ENCODE data around the gene FNDC4. TPM values are rescaled to one million over a fixed set of nuclear protein-coding genes. Genes with fewer than 3 reads are reported as not detected.
A peak's percentile ranks its signal among the peaks of the same experiment; 100 is the strongest.

The FNDC4 gene
- polyA plus RNA-seq, 1 donor: 7.5 TPM

DNA sequence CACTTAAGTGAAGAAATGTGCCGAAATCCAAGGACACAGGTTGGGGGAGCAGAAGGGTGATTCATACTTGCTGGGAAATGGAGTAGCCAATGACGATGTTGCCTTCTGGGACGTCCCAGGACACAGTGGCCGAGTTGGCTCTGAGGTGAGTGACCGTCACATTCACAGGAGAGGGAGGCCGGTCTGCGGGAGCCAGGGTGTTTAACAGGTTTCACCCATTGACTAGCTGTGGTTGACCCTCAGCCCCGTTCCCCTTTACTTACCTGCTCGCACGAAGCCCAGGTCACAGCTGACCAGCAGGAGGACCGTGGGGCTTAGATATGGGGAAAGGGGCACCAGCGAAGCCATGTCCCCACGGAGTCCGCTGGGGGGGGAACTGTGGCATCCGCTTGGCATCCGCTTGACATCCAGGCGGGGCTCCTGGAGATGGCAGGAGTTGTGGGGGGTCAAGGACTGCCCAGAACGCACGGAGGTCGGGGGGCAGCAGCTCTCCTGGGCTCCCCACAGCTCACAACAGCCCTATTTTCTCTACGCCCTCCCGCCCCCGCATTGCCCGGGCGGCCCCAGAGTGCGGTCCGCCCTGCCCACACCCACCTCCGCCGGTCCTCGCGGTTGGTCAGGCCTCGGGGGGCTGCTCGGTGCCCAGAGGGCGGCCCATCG lies 586 bp downstream of the FNDC4 start:
- no peak for DNase-seq (ENCODE audit: low read depth)

DNA sequence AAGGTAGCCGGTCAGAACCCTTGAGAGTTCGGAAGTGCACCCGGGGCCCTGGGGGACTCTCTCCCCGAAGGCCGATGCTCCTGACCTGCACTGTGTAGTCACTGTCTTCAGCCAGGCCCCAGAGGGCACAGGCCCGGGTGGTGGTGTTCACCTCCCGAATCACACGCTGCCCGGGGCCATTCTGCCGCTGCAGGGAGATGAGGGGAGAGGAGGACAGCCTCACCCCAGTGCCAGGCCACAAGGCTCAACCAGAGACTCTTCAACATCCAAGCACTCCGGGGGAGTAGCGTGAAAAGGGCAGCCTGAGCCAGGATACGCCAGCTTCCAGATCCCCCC lies 1.1 kb downstream of the FNDC4 start:
- no peak for DNase-seq (ENCODE audit: low read depth)

DNA sequence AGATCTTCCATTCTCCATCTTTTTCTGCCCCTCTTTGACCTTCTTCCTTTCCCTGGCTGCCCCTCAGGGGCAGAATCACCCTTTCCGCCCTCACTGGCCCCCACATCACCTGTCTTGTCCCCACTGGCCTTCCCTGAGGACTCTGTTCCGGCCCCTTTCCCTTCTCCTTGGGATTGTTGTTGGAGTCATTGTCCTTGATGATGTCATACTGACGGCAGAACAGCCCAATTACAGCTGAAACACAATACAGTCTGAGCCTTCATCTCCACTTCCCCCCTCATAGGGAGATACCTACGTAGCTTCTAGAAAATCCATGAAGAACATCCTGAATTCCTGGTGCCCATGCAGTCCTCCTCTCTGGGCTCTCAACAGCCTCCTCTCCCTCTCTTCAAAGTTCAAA lies 2.4 kb downstream of the FNDC4 start:
- no peak for DNase-seq (ENCODE audit: low read depth)

DNA sequence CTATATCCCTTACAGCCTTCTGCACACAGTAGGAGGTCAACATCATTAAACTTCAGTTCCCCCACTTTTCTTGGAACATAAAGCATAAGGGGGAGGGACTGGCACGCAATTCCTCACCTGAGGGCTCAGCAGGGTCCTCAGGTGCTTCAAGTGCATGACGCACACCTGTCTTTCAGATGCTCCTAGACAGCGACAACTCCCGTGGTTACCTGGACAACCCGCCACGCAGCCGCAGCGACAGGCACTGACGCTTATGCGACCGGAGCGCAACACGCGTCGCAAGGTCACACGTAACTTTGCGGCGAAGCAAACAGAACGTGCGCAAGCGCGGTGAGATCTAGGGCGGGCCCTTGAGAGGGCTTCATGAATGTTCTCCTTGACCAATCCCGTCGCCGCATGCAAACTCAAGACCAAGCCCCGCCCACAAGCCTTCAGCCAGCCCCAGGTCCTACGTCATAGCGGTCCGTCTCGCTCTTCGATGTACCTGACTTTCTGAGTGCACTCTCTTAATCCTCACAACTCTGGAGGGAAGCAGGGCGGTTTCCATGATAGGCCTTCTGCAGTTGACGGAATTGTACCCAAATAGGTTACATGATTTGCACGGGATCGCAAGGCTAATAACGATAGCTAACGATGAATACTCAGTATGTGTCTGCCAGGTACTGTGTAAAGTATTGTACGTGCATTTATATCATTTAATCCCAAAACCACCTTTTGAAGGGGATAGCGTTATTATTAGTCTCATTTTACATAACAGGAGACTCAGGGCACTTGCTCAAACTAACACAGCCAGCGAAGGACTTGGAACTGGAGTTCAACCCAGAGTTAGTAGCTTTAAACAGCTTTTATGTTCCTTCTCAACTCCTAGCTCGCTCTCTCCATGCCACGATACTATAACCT lies 5.3 kb downstream of the FNDC4 start, which contains the start of gene IFT172:
IFT172 (minus strand) TSS at position 246 of the 900 bp plus-strand sequence; CDS start at position 156, 90 bp downstream.
- peak; percentile 94 for DNase-seq (ENCODE audit: low read depth)

DNA sequence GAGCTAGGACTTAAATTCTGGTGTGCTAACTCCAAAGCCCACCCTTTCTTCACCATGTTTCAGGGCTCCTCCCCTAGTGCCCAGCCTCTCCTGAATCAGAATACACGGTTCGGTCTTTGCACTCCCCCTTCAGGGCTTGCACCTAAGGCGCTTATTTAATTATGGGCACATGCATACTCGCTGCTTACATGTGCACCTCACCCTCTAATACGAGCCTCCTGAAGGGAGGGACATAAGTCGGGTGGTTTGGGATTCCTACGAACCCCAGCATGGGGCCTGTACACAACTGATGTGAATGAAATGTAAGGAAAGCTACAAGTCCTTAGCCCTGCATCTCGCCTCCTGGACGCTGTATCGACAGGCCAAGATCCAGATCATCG lies 5.9 kb downstream of the FNDC4 start:
- no peak for DNase-seq (ENCODE audit: low read depth)

DNA sequence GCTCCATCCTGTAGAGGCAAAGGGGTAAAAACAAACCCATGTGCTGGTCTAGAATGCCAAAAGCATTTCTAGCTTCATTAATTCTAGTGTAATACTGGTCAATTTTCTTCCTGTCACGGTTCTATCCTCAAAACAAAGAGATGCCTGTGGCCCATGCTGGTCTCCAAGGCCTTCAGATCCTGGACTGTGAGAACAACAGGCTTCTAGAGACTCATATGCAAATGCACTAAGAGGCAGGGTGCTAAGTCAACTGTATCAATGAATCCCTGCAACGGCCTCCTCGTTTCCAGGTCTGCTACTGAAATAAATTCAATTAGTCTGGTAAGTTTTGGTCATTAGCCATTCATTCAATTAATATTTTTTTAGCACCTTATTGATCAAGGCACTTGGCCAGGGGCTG lies 9.5 kb downstream of the FNDC4 start:
- DNase-seq (ENCODE audit: low read depth): no peak

DNA sequence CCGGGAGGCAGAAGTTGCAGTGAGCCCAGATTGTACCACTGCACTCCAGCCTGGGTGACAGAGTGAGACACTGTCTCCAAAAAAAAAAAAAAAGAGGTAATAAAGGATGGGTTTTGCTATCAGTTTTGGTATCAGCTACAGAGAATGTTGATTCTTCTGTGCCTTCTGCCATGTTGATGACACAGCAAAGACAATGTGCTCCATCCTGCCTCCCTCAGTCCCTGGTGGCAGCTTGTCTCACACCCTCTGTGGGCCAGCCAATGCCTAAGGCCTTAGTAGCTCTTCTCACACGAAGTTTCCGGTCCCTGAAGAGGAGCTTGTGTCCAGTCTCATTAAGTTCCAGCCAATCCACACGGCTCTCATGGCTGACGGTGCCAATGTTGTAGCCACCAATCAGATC lies 23.0 kb downstream of the FNDC4 start:
- no peak for DNase-seq (ENCODE audit: low read depth)

DNA sequence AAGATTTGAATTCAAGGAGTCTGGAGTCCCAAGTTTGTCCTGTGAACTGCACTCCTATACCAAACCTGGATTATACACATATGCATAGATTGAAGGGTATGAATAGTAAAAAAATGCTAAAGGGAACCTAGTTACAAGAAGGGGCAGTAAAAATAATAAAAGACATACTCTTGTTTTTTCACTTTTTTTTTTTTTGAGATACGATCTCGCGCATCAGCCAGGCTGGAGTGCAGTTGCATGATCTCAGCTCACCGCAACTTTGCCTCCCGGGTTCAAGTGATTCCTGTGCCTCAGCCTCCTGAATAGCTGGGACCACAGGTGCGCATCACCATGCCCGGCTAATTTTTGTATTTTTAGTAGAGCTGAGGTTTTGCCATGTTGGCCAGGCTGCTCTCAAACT lies 30.6 kb downstream of the FNDC4 start:
- no peak for DNase-seq (ENCODE audit: low read depth)

DNA sequence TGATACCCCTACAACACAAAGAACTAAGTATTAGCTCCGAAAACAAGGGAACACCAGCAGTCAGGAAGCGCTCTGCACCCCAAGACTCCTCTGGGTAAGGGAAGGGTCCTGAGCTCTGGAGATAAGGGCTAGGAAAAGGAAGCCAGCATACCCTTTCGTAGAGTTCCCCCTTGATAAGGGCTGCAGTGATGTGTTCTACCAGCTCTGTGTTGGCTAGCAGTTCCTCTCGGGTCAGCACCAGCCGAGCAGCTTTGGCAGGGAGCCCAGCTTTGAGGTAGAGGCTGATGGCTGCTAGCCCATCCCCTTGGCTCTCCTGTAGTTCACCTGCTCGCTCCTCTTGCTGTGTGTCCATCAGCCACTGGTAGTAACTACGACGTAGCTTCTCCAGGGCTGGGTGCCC lies 33.9 kb downstream of the FNDC4 start:
- no peak for DNase-seq (ENCODE audit: low read depth)

DNA sequence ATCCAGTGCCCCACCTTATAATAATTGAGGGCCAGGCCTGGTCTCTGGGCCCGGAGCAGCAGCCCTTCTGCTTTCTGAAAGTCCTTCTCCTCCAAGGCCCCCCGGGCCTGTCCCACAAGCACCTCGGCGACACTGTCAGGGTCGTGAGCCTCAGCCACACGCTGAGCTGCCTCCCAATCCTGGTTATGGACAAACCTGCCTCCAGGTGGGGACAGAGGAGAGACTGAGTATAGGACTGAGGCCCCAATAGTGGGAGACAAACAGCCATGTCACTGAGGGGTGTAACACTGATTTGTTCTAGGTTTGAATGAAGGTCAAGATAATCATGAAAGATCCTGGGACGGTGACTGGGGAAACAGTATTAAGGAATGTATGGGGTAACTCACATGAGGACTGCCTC lies 41.0 kb downstream of the FNDC4 start:
- DNase-seq (ENCODE audit: low read depth): no peak

DNA sequence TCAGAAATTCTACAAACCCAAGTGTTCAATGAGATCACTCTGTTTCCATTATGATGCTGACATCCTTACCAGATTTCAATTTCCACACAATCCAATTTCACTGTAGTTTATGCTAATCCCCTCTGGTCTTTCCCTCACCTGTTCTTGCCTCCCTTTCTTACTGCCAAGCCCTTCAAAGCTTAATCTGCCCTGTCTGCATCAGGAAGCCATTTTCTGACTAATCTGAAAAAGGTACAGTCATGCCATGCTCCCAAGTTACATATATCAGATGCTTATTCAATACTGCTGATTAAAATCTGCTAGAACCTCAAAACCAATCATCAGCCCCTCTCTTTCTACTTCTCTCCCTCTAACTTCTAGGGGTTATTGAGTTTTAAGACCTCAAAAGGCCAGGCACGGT lies 43.9 kb downstream of the FNDC4 start:
- DNase-seq (ENCODE audit: low read depth): no peak

DNA sequence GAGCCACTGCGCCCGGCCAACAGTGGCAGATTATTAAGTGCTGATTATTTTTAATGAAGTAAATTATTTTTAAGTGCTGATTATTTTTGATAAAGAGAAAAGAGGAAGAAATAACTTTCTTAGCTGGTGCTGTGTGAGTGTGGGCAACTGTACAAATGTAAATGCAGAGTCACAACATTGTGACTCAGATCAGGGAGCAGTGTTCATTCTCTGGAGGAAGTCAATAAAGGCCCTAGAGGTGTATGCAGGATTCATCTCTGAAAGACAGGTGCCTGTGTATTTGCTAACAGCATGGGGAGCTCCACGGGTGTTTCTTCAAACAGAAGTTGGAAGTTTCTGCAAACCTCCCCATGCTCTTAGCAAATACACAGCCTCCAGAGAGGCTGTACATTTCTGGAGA lies 46.6 kb downstream of the FNDC4 start:
- no peak for DNase-seq (ENCODE audit: low read depth)

DNA sequence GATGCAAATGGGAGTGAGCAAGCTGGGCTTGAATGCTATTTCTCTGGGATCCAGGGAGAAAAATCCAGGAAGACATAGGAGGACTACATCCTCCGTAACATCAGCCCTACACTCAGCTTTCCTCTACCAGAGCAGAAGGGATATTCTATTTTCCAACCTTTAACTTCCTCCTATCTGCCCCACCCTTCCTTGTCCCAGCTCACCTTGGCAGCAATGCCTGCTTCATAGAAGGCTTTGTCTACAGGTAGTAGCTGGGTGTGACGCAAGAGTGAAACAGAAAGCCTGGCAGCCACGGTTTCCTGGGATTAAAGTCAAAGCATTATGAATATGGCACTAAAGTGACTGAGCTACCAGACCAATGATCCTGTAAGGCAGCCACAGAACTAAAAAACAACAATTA lies 48.9 kb downstream of the FNDC4 start:
- DNase-seq (ENCODE audit: low read depth): no peak

DNA sequence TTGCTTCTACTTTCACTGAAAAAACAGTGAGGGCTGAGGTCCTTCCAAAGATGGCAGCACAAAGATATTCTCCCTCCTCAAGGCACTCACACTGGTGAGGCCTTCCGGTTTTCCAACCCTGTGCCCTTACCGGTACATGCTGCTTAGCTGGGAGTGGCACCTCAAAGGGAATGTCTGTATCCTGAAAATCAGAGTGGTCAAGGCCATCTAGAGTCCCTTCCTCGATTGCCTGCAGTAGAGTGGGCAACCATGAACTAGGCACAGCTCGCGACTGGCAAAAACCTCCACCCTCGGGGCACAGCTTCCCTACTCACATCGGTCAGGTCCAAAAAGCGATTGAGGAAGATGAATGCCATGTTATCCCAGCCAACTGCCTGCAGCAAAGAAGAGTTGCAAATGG lies 49.4 kb downstream of the FNDC4 start:
- no peak for DNase-seq (ENCODE audit: low read depth)

DNA sequence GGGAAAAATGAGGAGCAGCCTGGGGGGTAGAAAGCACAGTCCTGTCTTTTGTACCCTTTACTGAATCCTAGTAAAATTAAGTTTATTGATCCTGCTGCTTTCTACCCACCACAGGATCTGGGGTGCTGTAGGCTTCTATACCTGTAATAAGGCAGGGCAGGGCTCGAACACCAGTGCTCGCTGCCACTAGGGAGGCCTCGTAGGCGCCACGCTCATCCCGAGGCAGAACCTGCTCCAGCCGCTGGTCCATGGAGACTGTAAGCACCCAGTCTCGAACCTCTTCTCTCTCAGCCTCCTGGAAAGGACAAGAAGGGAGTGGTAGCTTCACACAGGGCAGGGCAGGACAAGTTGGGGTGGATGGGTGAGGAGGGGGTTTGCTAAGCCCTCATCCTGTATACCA lies 49.8 kb downstream of the FNDC4 start:
- no peak for DNase-seq (ENCODE audit: low read depth)

DNA sequence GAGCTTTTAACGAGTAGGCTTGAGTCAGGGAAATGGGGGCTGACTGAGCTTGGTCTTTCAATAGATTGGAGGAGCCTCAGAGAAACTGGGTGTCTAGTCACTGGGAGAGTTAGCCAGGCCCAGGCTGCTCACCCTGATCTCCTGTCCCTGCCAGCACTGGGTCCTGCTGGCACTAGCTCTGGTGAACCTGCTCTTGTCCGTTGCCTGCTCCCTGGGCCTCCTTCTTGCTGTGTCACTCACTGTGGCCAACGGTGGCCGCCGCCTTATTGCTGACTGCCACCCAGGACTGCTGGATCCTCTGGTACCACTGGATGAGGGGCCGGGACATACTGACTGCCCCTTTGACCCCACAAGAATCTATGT lies 52.1 kb downstream of the FNDC4 start:
- no peak for DNase-seq (ENCODE audit: low read depth)

DNA sequence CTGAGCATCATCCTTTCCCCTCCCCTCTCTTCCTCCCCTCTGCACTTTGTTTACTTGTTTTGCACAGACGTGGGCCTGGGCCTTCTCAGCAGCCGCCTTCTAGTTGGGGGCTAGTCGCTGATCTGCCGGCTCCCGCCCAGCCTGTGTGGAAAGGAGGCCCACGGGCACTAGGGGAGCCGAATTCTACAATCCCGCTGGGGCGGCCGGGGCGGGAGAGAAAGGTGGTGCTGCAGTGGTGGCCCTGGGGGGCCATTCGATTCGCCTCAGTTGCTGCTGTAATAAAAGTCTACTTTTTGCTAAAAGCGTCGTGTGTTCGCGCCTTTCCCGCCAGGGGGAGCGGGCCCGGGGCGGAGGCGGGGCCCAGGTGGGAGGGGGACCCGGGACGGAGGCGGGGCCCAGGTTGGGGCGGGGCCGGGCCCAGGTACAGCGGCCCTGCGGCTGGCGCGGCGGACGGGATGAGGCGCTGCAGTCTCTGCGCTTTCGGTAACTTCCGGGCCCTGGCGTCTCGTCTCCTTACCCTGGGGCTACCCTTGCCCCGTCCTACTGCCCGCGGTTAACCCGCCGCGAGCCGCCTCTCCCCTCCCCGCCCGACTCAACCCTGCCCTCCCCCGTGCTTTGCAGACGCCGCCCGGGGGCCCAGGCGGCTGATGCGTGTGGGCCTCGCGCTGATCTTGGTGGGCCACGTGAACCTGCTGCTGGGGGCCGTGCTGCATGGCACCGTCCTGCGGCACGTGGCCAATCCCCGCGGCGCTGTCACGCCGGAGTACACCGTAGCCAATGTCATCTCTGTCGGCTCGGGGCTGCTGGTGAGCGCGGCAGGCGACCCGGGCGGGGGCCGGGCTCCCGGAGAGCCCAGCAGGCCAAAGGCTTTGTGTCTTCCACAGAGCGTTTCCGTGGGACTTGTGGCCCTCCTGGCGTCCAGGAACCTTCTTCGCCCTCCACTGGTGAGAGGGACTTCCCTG lies 52.8 kb downstream of the FNDC4 start, which contains the start of gene KRTCAP3:
KRTCAP3 (plus strand) TSS at position 424 of the 962 bp plus-strand sequence; CDS start at position 456, 32 bp downstream.
- DNase-seq (ENCODE audit: low read depth): no peak

Other genes starting within 250 kb of the FNDC4 start
- gene SLC30A3, start 232.2 kb downstream of the FNDC4 start, polyA plus RNA-seq (ENCODE audit: insufficient read length): 0.85 TPM
- gene DNAJC5G, start 219.8 kb downstream of the FNDC4 start, polyA plus RNA-seq (ENCODE audit: insufficient read length): 0.24 TPM
- 105 TPM for gene TRIM54, start 212.8 kb downstream of the FNDC4 start, polyA plus RNA-seq (ENCODE audit: insufficient read length)
- gene UCN, start 186.8 kb downstream of the FNDC4 start, polyA plus RNA-seq (ENCODE audit: insufficient read length): 1.9 TPM
- 44.9 TPM for gene MPV17, start 172.1 kb downstream of the FNDC4 start, polyA plus RNA-seq (ENCODE audit: insufficient read length)
- gene GTF3C2, start 138.4 kb downstream of the FNDC4 start, polyA plus RNA-seq (ENCODE audit: insufficient read length): 27.0 TPM
- 32.7 TPM for gene EIF2B4, start 124.9 kb downstream of the FNDC4 start, polyA plus RNA-seq (ENCODE audit: insufficient read length)
- gene SNX17, start 124.6 kb downstream of the FNDC4 start, polyA plus RNA-seq (ENCODE audit: insufficient read length): 71.2 TPM
- 14.2 TPM for gene ZNF513, start 114.5 kb downstream of the FNDC4 start, polyA plus RNA-seq (ENCODE audit: insufficient read length)
- gene PPM1G, start 85.6 kb downstream of the FNDC4 start, polyA plus RNA-seq (ENCODE audit: insufficient read length): 53.7 TPM
- 118 TPM for gene NRBP1, start 66.6 kb downstream of the FNDC4 start, polyA plus RNA-seq (ENCODE audit: insufficient read length)
- gene KRTCAP3, start 52.8 kb downstream of the FNDC4 start, polyA plus RNA-seq (ENCODE audit: insufficient read length): 1.8 TPM
- 22.5 TPM for gene IFT172, start 5.5 kb downstream of the FNDC4 start, polyA plus RNA-seq (ENCODE audit: insufficient read length)
- gene GCKR, start 1.6 kb upstream of the FNDC4 start, polyA plus RNA-seq (ENCODE audit: insufficient read length): not detected
- gene ZNF512, start 87.8 kb upstream of the FNDC4 start, polyA plus RNA-seq (ENCODE audit: insufficient read length): 41.1 TPM
- 5.4 TPM for gene CCDC121, start 133.8 kb upstream of the FNDC4 start, polyA plus RNA-seq (ENCODE audit: insufficient read length)
- 31.2 TPM for gene GPN1, start 133.8 kb upstream of the FNDC4 start, polyA plus RNA-seq (ENCODE audit: insufficient read length)
- gene SUPT7L, start 168.4 kb upstream of the FNDC4 start, polyA plus RNA-seq (ENCODE audit: insufficient read length): 31.7 TPM
- 23.9 TPM for gene SLC4A1AP, start 168.7 kb upstream of the FNDC4 start, polyA plus RNA-seq (ENCODE audit: insufficient read length)

All from forelimb muscle (tissue), 1 donor.